ENCODE results near the gene KRT27.

DNA sequence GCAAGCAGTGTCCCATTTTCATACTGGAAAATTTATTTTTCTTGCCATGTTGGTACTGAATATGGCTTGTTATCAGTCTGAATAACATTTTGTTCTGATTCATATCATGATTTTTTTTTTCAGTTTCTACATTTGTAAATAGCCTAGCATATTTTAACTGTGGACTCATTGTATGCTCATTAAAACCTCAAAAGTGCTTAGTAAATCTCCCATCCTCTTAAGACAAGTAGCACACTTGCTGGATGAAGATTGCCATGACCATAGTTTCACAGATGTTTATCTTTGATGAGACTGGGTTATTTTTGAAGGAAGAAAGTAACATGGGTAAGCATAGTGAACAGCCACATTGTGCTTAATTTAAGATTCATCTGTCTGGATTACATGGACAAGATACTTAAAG lies 39.2 kb upstream of the KRT27 start:
- TF ChIP-seq CTCF (IDR thresholded peaks at IDR 0.05) (no peak), EP300 (IDR thresholded peaks at IDR 0.05) (no peak), POLR2A (IDR thresholded peaks at IDR 0.05) (no peak)

Data from stomach (tissue), 4 donors.